Breast epithelium (tissue), 4 donors: ENCODE results near the gene HOXA11. TPM values are rescaled to one million over a fixed set of nuclear protein-coding genes. Genes with fewer than 3 reads are reported as not detected.

ENCODE experiments used
- DNase-seq, 2 donors: peaks; one replicate each; pipeline ENCODE4 v3.0.0-alpha.2; 2019; ENCODE audit warnings: low spot score in 2 of 2
- H3K27ac ChIP-seq, 2 donors: fragments of 200-600 bp; sonication (generic) in 1 of 2; one replicate each; pipeline ENCODE4 v1.5.1; 2016 to 2019; ENCODE audit warnings: mild to moderate bottlenecking in 1 of 2
- H3K27me3 ChIP-seq, 2 donors: fragments of 200-600 bp; sonication (generic) in 1 of 2; one replicate each; pipeline versions ENCODE4 v1.5.1 to v1.6.0; 2017 to 2019; ENCODE audit warnings: control low read depth in 1 of 2, mild to moderate bottlenecking in 1 of 2
- H3K36me3 ChIP-seq: fragments of 200-600 bp; one replicate; pipeline ENCODE4 v1.5.1; 2019
- H3K4me1 ChIP-seq, 2 donors: fragments of 200-600 bp; sonication (generic); one replicate each; pipeline ENCODE4 v1.5.1; 2016 to 2019; ENCODE audit warnings: control low read depth in 1 of 2
- H3K4me3 ChIP-seq, 3 donors: fragments of 200-600 bp; sonication (generic); 1 replicate in 2 of 3; 2 replicates in 1 of 3; pipeline ENCODE4 v1.5.1; 2016 to 2019; ENCODE audit warnings: mild to moderate bottlenecking in 3 of 3, moderate library complexity in 2 of 3
- H3K9me3 ChIP-seq, 2 donors: fragments of 200-600 bp; sonication (generic) in 1 of 2; one replicate each; pipeline ENCODE4 v1.5.1; 2016 to 2019; ENCODE audit warnings: control low read depth in 1 of 2
- POLR2A ChIP-seq: fragments of 450-650 bp; IDR thresholded peaks from one replicate; pipeline ENCODE4 v1.6.1; 2016; ENCODE audit warnings: antibody characterized with exemption, mild to moderate bottlenecking, moderate library complexity
- POLR2AphosphoS5 ChIP-seq, 3 donors: sonication (generic); formaldehyde crosslinking; IDR thresholded peaks; one replicate each; pipeline ENCODE4 v1.6.1; 2017; ENCODE audit warnings: antibody characterized with exemption in 3 of 3
- intact Hi-C: fragments of 100-400 bp; cut with DNase I; formaldehyde crosslinking; loops from one replicate; pipeline ENCODE4 v1.15.1; 2023; ENCODE audit warnings: low total_unique reads
- total RNA-seq, 3 donors: library from RNA; depleted of rRNA; stranded (reverse); fragments of >200 nt; gene quantifications; one replicate each; pipeline ENCODE4 v1.1.0, GENCODE V29; 2016
- TF ChIP-seq, protein P1 (sequence below), 3 donors: fragments of 450-650 bp; IDR thresholded peaks; one replicate each; pipeline ENCODE4 v1.5.1; 2016 to 2017; ENCODE audit warnings: antibody characterized with exemption in 3 of 3, mild to moderate bottlenecking in 3 of 3, moderate library complexity in 3 of 3

Gene HOXA11
- total RNA-seq, 3 donors from 2014 or later, result 1.9 TPM; not detected in 2

DNA sequence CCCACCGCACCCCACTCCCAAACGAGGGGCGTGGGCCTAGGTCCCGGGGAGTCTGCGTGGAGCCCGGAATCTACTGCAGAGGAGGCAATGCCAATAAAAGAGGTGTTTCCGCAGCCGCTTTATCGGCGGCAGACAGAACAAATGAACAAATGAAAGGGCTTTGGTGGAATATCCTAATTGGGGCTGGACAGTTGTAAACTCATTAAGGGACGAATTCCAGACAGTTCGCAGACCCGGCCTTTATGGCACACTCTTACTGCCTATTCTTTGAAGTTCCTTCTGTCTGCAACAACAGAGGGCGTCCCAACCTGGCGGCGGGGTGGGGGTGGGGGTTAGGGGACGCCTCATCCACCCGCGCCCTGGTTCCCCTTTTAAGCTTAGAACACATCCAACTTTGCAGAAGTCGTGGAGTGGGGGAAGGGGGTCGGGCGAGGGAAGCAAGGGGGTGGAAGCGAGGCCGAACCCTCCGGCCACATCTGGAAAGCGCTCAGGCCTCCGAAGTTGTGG is 23.8 kb downstream of the HOXA11 start:
- Histone ChIP-seq H3K36me3 (no peaks in the 10 kb centered on the region), H3K4me1 (no peaks in the 10 kb centered on the region), H3K4me3 (peak overlapping the region; percentile 57 to 85 (median 65)), H3K27ac (peak overlapping the region; percentile 91 to 96), H3K27me3 (peaks cover 3 to 32% of the 10 kb centered on the region in 2 donors), H3K9me3 (no peaks in the 10 kb centered on the region)
- peak in 1 of 2 donors; percentile 53 for DNase-seq
- TF ChIP-seq, protein P1, sequence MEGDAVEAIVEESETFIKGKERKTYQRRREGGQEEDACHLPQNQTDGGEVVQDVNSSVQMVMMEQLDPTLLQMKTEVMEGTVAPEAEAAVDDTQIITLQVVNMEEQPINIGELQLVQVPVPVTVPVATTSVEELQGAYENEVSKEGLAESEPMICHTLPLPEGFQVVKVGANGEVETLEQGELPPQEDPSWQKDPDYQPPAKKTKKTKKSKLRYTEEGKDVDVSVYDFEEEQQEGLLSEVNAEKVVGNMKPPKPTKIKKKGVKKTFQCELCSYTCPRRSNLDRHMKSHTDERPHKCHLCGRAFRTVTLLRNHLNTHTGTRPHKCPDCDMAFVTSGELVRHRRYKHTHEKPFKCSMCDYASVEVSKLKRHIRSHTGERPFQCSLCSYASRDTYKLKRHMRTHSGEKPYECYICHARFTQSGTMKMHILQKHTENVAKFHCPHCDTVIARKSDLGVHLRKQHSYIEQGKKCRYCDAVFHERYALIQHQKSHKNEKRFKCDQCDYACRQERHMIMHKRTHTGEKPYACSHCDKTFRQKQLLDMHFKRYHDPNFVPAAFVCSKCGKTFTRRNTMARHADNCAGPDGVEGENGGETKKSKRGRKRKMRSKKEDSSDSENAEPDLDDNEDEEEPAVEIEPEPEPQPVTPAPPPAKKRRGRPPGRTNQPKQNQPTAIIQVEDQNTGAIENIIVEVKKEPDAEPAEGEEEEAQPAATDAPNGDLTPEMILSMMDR (IDR thresholded peaks at IDR 0.05), result no peak
- intact Hi-C loops, result loop anchor here (5.0 kb wide), 1 partner anchor 794 kb away; no protein-coding TSS in a partner anchor

DNA sequence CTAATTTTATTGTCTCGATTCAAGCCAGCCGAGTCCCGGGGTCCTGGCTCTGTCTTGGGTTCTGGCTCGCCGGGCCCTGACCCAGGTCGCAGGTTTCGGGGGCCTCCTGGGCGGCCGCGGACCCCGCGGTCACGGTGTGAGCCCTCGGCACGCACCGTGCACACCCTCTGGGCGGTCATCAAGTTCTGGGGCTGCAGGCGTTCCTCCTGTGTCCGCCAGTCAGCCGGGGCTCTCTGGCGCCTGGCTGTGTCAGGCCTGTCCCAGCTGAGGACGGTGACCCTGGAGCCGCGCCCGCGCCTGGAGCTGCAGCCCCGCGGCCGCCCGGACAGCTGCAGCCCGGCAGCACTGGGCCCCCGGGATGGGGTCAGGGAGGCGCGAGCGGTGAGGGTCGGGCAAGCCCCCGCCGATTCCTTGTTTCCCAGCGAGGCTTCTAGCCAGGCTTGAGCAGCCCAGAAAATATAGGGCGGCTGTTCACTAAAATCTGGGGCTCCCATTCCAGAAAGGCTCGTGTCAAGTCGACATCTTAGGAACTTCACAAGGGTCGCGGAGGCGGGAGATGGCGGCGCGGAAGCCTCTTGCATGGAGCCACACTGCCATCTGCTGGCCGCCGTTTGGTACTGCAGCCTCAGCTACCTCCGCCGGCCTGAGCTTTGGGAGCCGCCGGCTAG is 24.4 kb downstream of the HOXA11 start:
- intact Hi-C loops, result loop anchor here (5.0 kb wide), 1 partner anchor 793 kb away; no protein-coding TSS in a partner anchor
- Histone ChIP-seq H3K27ac (peak overlapping the region; percentile 91 to 96), H3K9me3 (no peaks in the 10 kb centered on the region), H3K4me3 (peak overlapping the region; percentile 57 to 85 (median 65)), H3K4me1 (no peaks in the 10 kb centered on the region), H3K36me3 (no peaks in the 10 kb centered on the region), H3K27me3 (peaks cover 6 to 32% of the 10 kb centered on the region in 2 donors)
- TF ChIP-seq POLR2A, result no peak
- TF ChIP-seq POLR2AphosphoS5 (IDR thresholded peaks at IDR 0.05), result peak in 2 of 3 donors; percentile 53 to 57
- TF ChIP-seq, protein P1 (IDR thresholded peaks at IDR 0.05), result peak; percentile 99
- DNase-seq, result peak; percentile 87 to 91

DNA sequence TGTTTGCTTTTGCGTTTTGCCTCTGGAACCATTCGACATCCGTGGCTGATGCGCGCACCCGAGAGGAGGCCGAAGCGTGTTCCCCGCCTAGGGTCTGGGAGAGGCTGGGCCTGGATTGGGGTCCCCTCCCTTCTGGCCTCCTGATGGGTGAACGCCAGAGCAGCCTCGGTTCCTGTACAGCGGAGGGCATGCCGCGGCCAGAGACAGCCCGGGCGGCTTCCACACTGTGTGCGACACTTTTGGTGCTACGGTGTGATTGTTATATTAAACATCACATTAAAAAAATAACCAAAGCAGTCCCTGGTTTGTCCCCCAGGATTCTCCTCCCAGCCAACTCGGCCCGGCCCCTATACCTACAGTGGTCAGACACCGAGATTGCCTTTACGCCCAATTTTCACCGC is 24.9 kb downstream of the HOXA11 start:
- no peak for TF ChIP-seq POLR2A
- TF ChIP-seq, protein P1 (IDR thresholded peaks at IDR 0.05), result no peak
- TF ChIP-seq POLR2AphosphoS5 (IDR thresholded peaks at IDR 0.05), result no peak
- H3K27ac ChIP-seq, result peak overlapping the region; percentile 91 to 96
- H3K9me3 ChIP-seq, result no peaks in the 10 kb centered on the region
- intact Hi-C loops, result loop anchor here (5.0 kb wide), 1 partner anchor 793 kb away; no protein-coding TSS in a partner anchor
- peak in 1 of 2 donors; percentile 50 for DNase-seq
- peaks cover 6 to 29% of the 10 kb centered on the region in 2 donors for H3K27me3 ChIP-seq
- peak overlapping the region; percentile 57 to 85 (median 65) for H3K4me3 ChIP-seq
- peaks cover 0 to 4% of the 10 kb centered on the region in 2 donors for H3K4me1 ChIP-seq
- no peaks in the 10 kb centered on the region for H3K36me3 ChIP-seq

DNA sequence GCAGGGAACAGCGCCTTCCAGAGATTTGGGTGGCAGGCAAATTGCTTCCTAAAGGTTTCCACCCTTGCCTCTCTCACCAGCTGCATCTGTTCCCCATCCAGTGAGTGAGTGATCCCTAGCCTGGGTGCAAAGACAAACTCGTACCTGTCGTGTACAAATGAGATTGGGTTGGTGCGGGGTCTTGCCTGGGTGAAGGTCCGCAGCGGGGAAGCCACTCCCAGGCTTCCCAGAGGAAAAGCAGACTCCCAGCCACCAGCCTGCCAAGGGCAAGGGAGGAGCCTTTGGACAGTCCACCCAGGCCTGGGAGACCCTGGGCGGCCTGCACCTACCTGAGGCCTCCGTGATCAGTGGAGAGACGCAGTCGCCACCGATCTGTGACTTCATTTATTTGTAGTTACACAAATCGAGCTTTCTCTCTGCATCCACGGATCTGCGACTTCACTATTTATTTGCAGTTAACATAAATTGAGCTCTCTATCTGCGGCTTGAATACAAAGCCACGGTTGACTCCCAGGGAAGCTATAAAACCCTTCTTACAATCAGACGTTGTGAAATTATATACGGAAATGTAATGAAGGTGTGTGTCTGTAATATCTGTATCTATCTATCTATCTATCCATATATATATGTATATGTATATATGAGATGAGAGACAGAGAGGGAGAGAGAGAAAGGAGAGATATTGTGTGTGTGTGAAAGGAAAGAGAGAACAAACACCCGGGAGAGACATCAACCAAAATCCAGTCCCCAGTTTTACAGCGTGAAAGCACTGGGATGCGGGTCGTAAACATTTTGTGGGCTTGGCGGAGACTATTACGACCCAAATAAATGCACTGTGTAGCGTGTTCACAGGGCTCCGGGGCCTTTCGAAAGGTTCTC is 25.5 kb downstream of the HOXA11 start:
- peak overlapping the region; percentile 91 to 96 for H3K27ac ChIP-seq
- H3K27me3 ChIP-seq, result peaks cover 3 to 26% of the 10 kb centered on the region in 2 donors
- H3K4me1 ChIP-seq, result peaks cover 3 to 5% of the 10 kb centered on the region in 2 donors
- H3K9me3 ChIP-seq, result no peaks in the 10 kb centered on the region
- intact Hi-C loops, result loop anchor here (5.0 to 10.0 kb wide), 2 partner anchors 792 to 955 kb away; partner anchors contain the start of genes CBX3 and HNRNPA2B1
- no peaks in the 10 kb centered on the region for H3K36me3 ChIP-seq
- no peak for TF ChIP-seq POLR2A
- TF ChIP-seq, protein P1 (IDR thresholded peaks at IDR 0.05), result no peak
- no peak for TF ChIP-seq POLR2AphosphoS5 (IDR thresholded peaks at IDR 0.05)
- peak in 1 of 2 donors; percentile 45 for DNase-seq
- peak overlapping the region in 2 of 3 donors; percentile 65 to 85 for H3K4me3 ChIP-seq
